GM19452 (cell line): ENCODE data around the gene NELL1.

ENCODE experiments used
- ATAC-seq: cut with Tn5 transposase; IDR thresholded peaks from one replicate; pipeline ENCODE4 v1.9.1; 2021; ENCODE audit not compliant: unreplicated experiment

Gene NELL1

GRCh38 chr11:20668131-20668809 lies 1.1 kb upstream of the NELL1 start:
- no peak for ATAC-seq

GRCh38 chr11:20669820-20670684 lies 666 bp downstream of the NELL1 start:
- no peak for ATAC-seq

GRCh38 chr11:20670932-20671403 lies 1.6 kb downstream of the NELL1 start:
- ATAC-seq: no peak

- ATAC-seq: no peak
Measured at GRCh38 chr11:20671856-20672546, 2.6 kb downstream of the NELL1 start.

GRCh38 chr11:20672575-20672974 lies 3.2 kb downstream of the NELL1 start:
- ATAC-seq: no peak

GRCh38 chr11:20676658-20677057 lies 7.3 kb downstream of the NELL1 start:
- no peak for ATAC-seq

DNA sequence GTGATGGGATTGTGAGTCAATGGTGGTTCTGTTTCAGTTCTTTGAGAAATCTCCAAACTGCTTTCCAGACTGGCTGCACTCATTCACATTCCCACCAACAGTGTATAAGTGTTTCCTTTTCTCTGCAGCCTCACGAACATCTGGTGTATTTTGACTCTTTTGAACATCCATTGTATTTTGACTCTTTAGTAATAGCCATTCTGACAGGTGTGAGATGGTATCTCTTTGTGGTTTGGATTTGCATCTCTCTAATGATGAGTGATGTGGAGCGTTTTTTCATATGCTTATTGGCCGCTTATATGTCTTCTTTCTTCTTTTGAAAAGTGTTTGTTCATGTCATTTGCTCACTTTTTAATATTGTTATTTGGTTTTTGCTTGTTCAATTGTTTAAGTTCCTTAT lies 19.4 kb downstream of the NELL1 start:
- ATAC-seq: no peak

GRCh38 chr11:20707876-20708275 lies 38.5 kb downstream of the NELL1 start:
- no peak for ATAC-seq

- ATAC-seq: no peak
Measured at GRCh38 chr11:20712912-20713311, 43.5 kb downstream of the NELL1 start.

DNA sequence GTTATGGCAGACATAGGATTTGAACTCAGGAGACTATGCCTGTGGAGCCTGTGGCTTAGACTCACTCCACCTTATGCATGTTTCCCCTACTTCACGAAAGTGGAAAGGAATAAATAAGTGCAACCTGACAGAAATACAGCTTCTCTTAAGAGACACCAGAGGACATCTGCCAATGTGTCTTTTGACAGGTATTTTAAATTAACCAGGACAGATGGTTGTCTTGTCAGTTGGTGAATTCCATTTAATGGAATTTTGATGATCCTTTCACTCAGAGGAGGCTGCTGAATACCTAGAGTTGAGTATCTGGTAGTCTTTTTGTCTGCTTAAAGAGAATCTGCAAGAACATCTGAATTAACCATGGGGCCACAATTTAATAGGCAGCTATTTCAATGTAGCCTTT lies 46.1 kb downstream of the NELL1 start:
- ATAC-seq: no peak

DNA sequence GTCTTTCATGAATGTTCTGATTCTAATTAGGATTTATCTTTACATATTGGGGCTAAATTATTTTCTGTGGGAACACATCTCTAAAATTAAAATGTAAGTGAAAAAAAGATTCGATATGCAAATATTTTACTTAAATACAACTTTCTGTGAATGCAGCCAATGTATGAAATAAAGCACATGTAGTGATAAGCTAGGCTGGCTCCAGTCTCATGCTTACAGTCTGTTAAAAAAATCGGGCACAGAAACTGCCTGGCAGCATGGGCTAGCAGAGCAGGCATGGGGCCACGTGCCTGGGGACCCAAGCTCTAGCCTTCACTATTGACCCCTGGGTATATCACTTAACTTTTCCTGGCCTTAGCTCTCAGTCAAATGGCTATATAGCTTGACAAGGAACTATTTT lies 46.5 kb downstream of the NELL1 start:
- no peak for ATAC-seq

- ATAC-seq: no peak
Measured at GRCh38 chr11:20719821-20720220, 50.4 kb downstream of the NELL1 start.

DNA sequence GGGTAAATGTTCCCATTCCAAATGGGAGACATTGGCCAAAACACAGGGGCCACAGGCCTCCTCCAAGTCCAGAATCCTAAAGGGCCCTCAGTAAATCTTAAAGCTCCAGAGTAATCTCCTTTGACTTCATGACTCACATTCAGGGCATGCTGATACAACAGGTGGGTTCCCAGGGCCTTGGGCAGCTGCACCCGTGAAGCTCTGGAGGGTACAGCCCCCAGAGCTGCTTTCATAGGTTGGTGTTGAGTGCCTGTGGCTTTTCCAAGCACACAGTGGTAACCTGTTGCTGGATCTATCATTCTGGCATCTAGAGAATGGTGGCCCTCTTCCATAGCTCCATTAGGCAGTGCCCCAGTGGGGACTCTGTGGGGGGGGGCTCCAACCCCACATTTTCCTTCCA lies 54.0 kb downstream of the NELL1 start:
- ATAC-seq: no peak

GRCh38 chr11:20729597-20730105 lies 60.3 kb downstream of the NELL1 start:
- no peak for ATAC-seq

- ATAC-seq: no peak
Measured at GRCh38 chr11:20731676-20732215, 62.4 kb downstream of the NELL1 start.

GRCh38 chr11:20739107-20739506 lies 69.7 kb downstream of the NELL1 start:
- no peak for ATAC-seq

- ATAC-seq: no peak
Measured at GRCh38 chr11:20739577-20739976, 70.2 kb downstream of the NELL1 start.

GRCh38 chr11:20754933-20755332 lies 85.5 kb downstream of the NELL1 start:
- ATAC-seq: no peak

DNA sequence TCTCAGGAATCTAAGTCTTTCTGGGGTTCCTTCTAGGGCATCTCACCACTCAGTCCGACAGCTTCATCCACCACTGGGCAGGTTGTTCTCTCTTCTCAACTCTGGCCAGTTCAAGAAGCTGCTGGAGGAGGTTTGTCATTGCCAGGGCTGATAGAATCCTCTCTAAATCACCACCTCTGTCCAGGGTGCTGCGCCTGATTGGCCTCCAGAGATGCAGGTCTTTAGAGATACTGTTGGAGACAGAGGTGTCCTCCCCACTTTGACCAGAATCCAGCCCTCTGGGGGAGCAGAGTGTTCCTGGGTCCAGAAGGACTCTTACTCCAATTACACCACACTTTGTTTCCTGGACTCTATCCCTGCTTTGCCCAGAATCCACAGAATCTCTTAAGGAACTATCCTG lies 90.2 kb downstream of the NELL1 start:
- ATAC-seq: no peak

DNA sequence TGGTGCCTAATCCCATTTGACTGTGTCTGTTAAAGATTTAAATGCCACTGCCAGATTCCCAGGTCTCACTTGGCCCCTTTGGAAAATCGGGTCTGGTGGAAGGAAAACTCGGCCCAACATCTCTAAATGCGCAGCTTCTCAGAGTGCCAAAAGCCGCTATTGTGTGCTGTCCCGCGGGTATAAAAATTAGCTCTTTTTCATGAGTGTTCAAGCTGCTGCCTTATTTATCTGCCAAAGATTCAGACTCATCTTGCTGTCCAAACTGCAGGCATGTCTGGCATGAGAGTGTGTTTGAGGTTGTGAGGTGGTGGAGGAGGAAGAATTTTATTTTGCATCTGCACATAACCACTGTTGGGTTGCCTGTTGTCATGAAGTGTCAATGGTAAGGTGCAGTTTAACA lies 91.4 kb downstream of the NELL1 start:
- no peak for ATAC-seq

DNA sequence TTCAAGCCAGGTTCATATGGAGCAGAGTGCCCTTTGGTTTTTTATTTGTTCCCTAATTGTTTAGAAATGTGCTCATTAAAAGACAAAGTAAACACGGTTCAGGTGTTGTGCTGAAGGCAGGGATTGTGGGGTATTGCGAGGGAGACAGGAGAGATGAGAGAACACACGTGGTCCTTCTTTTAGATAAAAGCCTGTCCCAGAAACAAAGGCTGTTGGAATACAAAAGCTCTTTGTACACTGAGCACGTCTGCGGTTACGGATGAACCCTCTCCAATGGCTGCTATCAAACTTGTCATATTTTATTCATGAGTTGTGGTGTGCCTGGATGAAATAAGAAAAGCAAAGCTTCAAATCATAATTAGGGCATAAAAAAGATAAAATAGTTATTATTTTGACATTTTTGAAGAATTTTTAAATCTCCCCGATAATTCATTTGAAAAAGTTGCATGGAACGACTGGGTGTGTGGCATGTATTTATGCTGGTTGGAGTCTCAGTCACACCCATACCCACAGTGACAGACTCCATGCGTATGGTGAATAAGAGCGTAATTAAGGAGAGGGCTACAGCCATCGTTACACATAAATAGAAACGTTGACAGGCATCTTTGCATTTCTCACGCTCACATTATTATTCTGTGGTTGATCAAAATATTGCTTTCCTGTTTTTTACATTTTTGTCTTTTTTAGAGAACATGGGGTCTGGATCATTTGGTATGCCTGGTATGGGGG lies 92.9 kb downstream of the NELL1 start:
- no peak for ATAC-seq
